Cortex of kidney (tissue), 1 donor: ENCODE data around the gene HCAR3.
"Not testable (repeated sequence)": the region's sequence is repeated elsewhere in the genome, so short reads cannot be mapped to it uniquely, and the experiment has no call there.

ENCODE experiments used
- DNase-seq: peaks from one replicate; lab custom pipeline; 2025; lab: John Stamatoyannopoulos, UW

The HCAR3 gene

DNA sequence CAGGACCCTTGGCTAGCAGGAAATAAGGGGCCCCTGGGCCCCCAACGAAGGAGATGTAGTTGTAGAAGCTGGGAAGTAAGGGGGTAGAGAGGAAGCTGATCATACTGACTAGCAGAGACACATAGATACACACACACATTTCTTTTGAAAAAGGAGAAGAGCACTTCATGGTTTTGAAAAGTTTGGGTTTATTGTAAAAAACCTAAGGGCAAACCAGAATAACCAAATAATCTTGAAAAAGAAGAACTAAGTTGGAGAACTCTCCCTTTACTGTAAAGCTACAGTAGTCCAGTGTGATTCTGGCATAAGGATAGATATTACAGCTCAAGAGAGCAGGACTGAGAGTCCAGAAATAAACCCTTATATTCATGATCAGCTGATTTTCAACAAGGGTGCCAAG lies 5.8 kb upstream of the HCAR3 start:
- no peak for DNase-seq

DNA sequence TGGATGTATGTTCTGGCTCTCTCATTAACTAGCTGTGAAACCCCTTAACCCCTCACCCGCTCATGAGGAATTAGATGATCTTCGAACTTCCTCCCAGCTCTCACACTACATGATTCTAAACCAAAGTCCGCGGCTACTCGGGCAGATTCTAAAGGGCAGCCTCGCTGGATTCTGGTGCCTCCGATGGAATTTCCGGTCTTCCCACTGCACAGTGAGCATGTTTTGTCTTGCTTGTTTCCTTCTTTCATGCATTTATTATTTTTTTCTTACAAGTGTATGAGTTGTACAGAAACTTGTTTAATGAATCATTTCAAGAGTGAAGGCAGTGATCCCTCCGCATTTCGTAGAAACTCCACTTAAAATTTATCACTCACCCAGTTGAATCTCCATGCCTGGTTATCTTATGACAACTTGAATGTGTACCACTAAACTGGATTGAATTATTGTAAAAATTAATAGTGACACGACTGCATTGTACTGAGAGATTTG lies 4.5 kb upstream of the HCAR3 start:
- DNase-seq = no peak

DNA sequence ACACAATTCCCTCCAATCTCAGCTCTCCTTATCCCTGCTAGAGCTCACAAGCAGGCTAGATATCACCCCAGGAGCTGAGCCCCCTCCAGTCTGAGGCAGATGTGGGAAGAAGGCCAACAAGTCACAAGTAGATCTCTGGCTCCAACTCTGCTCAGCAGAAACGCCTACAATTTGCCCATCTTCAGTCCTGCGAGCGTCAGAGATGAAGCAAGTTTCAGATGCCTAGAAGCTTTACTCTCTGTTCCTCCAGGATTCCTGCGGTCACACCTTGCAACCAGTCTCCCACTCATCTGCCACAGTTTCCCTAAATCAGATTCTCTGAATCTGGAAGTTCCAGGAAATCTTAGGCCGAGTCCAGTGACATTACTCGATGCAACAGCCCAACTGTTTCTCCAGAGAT lies 1.4 kb downstream of the HCAR3 start:
- DNase-seq = not testable (repeated sequence)

DNA sequence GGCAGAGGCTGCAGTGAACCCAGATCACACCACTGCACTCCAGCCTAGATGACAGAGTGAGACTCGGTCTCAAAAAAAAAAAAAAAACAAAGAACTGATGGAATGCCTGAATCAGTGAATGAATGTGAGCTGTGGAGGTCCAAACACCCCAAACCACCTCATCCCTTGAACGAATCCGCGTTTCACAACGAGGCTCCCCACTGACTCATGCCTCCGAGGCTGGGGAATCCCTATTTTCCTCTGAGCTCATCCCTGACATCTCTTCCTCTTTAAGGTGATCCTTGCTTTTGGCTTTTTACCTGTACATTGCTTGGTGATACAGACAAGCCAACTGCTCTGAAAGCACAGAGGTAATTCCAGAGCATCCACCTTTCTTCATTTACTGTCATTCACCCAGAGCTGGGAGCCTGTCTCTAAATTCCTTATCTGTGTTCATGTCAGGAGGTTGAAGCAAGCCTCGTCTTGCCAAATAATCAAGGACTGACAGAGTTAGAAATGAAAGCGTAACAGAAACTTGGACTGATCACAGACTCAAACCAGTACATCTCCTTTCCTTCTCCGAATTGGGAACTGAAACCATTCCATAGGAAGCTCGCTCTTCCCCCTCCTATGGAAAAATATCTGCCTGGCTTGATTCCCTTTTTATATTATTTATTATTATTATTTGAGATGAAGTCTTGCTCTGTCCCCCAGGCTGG lies 3.0 kb downstream of the HCAR3 start:
- not testable (repeated sequence) for DNase-seq

DNA sequence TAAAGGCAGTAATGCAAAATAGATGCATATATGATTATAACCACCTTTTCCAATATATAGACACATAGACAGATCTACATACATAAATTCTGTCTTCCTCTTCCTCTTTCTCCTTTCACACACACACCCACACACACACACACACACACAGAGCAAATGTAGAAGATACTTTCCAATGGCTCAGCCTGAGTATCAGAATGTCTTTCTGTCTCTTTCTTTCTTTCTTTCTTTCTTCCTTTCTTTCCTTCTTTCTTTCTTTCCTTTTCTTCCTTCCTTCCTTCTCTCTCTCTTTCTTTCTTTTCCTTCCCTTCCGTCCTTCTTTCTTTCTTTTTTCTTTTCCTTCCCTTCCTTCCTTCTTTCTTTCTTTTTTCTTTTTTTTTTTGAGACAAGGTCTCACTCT lies 5.3 kb downstream of the HCAR3 start:
- DNase-seq = not testable (repeated sequence)

DNA sequence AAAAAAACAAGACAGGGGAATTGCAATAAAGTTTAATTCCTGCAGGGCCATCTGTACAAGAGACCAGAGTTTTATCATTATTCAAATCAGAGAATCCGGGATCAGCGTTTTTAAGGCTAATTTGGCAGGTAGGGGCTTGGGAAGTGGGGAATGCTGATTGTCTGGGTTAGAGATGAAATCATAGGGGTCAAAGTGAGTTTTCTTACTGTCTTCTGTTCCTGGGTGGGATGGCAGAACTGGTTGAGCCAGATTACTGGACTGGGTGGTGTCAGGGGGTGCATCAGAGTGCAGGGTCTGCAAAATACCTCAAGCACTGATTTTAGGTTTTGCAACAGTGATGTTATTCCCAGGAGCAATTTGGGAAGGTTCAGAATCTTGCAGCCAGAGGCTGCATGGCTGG lies 6.3 kb downstream of the HCAR3 start:
- not testable (repeated sequence) for DNase-seq

DNA sequence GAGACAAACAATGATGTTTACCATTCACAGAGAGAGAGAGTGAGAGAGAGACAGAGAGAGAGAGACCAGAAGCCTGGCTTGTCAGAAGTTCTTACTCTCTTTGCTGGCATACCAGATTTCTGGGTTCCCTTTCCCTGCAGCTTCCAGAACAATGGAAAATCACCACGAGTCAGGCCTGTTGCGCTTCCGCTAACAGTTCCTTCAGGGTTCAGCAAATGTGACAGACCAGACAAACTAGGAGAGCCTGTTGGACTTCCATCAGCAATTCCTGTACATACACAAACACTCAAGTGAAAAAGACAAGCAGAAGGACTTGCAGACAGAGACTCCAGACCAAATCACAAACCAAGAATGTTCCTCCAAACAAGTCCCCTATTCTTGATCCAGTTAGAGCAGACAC lies 7.3 kb downstream of the HCAR3 start:
- not testable (repeated sequence) for DNase-seq

DNA sequence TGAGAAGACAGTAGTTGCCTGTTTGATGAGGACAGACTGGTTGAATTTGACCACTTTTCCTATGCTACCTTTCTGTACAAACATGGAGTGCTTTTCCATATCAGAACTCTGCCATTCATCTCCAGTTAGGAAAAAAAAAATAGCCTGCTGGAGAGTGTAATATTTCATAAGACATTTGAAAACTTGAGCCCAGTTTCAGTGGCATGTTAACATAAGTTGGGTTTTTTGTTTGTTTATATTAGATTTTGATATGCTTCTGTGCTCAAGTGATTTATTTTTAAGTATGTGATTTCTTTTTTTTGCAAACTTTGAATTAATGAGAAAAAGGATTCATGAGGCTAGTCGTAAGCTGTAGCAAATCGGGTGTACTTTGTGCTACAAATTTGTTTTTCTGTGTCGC lies 12.8 kb downstream of the HCAR3 start:
- not testable (repeated sequence) for DNase-seq

DNA sequence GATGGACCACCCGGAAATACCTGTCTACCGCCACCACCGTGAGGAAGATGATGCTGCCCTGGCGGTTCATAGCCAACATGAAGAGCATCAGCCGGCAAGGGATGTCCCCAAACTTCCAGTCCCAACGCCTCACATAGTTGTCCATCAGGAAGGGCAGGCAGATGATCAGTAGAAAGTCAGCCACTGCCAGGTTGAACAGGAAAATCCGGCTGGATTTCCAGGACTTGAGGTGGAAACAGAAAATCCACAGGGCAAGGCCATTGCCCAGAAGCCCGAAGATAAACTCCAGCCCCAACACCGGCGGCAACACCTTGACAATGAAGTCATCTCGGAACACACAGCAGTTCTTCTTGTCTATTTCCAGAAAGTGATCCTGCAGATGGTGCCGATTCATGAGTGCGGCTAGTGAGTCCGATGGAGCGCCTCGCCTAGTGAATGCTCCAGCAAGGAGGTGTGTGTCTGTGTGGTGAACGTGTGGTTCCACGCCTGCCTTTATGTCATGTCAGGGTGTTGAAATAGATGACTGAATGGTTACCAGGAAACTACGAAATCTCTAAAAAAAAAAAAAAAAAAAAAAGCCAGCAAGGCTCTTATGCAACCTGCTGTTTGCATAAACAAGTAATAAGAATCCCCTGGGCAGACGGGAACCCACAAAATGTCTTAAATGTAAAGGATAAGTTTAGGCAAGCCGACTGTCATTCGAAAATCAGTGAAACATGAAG lies 13.6 kb downstream of the HCAR3 start, which contains the start of gene HCAR2:
HCAR2 (minus strand) TSS at position 468 of the 722 bp plus-strand sequence; CDS start at position 394, 74 bp downstream.
- DNase-seq = not testable (repeated sequence)

DNA sequence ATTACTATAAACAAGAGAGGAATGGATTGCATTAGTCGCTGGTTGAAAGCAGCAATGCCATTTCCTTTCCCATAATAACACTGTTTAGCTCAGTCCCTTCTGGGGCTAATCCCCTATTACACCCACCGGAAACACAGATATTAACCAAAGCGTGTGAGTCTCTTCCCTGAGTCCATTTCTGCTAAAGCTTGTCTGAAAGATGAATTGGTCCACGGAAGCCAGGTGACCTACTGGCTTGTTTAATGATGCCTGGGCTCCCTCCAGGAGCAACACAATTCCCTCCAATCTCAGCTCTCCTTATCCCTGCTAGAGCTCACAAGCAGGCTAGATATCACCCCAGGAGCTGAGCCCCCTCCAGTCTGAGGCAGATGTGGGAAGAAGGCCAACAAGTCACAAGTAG lies 15.1 kb downstream of the HCAR3 start:
- DNase-seq = not testable (repeated sequence)

DNA sequence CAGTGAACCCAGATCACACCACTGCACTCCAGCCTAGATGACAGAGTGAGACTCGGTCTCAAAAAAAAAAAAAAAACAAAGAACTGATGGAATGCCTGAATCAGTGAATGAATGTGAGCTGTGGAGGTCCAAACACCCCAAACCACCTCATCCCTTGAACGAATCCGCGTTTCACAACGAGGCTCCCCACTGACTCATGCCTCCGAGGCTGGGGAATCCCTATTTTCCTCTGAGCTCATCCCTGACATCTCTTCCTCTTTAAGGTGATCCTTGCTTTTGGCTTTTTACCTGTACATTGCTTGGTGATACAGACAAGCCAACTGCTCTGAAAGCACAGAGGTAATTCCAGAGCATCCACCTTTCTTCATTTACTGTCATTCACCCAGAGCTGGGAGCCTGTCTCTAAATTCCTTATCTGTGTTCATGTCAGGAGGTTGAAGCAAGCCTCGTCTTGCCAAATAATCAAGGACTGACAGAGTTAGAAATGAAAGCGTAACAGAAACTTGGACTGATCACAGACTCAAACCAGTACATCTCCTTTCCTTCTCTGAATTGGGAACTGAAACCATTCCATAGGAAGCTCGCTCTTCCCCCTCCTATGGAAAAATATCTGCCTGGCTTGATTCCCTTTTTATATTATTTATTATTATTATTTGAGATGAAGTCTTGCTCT lies 16.4 kb downstream of the HCAR3 start:
- DNase-seq = not testable (repeated sequence)

DNA sequence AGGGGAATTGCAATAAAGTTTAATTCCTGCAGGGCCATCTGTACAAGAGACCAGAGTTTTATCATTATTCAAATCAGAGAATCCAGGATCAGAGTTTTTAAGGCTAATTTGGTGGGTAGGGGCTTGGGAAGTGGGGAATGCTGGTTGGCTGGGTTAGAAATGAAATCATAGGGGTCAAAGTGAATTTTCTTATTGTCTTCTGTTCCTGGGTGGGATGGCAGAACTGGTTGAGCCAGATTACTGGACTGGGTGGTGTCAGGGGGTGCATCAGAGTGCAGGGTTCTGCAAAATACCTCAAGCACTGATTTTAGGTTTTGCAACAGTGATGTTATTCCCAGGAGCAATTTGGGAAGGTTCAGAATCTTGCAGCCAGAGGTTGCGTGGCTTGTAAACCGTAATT lies 19.7 kb downstream of the HCAR3 start:
- DNase-seq = not testable (repeated sequence)

DNA sequence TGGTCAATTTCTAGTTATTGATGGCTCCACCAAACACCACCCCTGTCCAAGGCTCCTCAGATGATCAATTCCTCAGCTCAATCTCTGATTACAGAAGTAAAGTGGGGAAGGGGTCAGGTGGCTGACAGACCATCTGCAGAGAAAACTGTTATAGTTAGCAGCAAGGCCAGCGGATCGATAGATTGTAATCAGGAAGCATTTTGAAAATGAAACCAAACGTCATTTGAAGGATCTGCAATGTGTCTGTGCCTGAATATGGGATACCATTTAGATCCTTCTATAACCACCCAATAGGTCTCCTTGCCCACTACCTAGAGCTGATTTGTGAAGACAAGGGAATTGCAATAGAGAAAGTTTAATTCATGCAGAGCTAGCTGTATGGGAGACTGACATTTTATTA lies 25.0 kb downstream of the HCAR3 start:
- no peak for DNase-seq

DNA sequence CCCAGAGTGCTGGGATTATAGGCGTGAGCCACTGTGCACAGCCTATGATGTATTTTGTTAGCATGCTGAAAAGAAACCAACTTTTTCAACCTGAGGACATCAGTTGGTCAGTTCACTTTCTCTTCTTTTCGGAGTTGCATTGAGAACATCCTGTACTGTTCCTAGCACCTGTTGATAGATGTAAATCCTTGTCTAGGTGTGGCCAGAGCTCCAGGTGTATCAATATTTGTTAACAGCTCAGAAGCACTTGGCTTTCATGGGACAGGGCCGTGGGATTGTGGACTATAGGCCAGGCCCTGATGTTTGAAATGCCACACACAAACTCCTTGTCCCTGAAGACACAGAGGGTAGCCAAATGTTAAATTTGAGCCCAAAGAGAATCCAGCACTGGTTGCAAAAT lies 28.3 kb downstream of the HCAR3 start:
- no peak for DNase-seq

DNA sequence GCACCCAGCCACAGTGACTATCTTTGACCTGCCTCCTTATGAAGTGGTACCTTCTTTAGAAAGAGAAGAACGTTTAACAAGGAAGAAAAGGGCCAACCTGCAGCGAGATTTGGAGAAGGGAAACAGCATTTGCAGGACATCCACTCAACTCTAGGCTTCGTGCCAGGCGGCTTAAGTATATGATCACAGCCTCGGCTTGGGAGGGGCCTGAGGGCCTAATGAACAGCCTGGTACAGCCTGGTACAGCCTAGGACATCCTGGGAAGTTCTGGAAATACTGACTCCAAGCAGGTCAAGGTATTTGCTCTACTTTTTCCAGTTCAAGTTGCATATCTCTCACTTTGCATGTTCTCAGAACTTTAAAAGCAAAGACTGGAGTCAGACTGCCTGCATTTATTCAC lies 29.5 kb downstream of the HCAR3 start:
- no peak for DNase-seq

DNA sequence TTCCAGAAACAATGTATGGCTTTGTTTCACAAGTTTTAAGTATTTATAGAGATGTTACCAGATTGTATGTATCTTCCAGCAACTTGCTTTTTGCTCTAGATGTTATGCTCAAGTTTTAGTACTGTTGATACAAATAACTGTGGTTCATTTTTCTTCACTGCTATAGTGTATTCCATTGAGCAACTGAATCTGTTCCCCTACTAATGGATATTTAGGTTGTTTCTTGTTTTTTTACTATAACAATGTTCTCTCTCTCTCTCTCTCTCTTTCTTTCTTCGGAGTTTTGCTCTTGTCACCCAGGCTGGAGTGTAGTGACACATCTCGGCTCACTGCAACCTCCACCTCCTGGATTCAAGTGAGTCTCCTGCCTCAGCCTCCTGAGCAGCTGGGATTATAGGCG lies 30.1 kb downstream of the HCAR3 start:
- DNase-seq = no peak

DNA sequence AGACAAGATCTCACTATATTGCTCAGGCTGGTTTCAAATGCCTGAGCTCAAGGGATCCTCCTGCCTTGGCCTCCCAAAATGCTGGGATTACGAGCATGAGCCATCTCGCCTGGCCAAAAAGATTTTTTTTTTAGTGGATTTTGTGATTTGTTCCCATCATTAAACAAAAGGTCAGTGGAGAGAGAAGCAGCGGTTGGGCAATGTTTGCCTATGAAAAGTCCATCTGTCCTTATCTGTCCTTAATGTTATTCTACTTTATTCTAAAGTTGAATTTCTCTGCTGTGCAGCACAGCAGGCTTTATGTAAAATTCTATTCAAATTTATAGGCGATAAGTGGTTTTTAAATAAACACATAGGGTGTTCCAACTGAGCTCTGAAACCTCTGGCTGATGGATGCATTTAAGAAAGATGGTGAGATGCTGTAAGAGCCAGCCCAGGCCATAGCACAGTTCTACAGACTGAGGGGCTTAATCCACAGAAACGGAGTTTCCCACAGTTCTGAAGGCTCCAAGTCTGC lies 32.3 kb downstream of the HCAR3 start:
- DNase-seq = no peak

DNA sequence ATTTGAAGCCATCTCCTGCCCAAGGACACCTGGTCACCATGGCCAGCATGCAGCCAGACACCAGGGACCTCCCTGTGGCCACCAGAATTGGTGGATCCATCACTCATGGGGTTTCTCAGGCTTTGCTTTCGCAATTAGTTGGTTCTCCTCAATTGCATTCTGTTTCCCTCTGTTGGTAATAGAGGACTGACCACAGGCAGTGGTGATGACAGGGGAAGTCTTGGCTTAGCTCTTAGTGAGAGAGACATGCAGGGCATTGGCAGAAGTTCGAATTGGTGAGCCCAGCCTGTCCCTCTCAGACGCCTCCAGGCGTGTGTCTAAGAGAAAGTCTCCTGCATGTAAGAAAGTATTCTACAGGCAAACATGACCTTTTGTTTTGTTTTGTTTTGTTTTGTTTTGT lies 34.8 kb downstream of the HCAR3 start:
- DNase-seq = no peak

DNA sequence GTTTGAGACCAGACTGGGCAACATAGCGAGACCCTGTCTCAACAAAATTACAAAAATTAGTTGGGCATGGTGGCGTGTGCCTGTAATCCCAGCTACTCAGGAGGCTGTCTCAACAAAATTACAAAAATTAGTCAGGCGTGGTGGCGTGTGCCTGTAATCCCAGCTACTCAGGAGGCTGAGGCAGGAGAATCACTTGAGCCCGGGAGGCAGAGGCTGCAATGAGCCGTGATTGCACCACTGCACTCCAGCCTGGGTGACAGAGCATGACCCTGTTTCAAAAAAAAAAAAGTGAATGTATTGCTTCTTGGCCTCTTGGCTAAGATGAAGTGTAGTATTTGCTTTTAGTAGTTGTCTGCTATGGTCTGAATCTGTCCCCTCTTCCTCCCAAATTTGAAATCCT lies 35.6 kb downstream of the HCAR3 start:
- DNase-seq = not testable (repeated sequence)

DNA sequence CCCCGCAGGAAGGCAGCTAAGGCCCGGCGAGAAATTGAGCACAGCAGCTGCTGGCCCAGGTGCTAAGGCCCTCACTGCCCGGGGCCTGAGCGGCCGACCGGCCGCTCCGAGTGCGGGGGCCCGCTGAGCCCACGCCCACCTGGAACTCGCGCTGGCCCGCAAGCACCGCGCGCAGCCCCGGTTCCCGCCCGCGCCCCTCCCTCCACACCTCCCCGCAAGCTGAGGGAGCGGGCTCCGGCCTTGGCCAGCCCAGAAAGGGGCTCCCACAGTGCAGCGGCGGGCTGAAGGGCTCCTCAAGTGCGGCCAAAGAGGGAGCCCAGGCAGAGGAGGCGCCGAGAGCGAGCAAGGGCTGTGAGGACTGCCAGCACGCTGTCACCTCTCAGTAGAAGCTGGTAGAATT lies 39.8 kb downstream of the HCAR3 start:
- DNase-seq = not testable (repeated sequence)

DNA sequence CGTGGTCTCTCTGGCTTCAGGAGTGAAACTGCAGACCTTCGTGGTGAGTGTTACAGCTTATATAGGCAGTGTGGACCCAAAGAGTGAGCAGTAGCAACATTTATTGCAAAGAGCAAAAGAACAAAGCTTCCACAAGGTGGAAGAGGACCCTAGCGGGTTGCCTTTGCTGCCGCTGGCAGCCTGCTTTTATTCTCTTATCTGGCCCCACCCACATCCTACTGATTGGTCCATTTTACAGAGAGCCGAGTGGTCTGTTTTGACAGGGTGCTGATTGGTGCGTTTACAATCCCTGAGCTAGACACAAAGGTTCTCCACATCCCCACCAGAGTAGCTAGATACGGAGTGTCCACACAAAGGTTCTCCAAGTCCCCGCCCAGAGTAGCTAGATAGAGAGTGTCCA lies 40.6 kb downstream of the HCAR3 start:
- DNase-seq = not testable (repeated sequence)

DNA sequence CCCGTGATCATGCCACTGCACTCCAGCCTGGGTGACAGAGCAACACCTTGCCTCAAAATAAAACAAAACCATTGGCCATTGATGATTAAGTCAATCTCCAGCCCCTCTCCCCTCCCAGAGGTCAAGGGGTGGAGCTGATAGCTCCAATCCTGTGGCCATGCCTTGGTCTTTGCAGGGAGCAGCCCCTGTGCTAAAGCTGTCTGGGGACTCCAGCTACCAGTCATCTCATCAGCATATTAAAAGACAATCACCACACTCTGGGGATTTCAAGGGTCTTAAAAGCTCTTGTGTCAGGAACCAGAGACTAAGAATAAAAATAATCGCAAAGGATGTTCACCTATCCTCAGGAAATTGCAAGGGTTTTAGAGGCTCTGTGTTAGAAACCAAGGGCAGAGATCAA lies 44.1 kb downstream of the HCAR3 start:
- no peak for DNase-seq
